ENCODE results near the gene INSL3. TPM values are rescaled to one million over a fixed set of nuclear protein-coding genes. Genes with fewer than 3 reads are reported as not detected.

Gene INSL3
- total RNA-seq, 2 donors from 2014 or later: not detected

DNA sequence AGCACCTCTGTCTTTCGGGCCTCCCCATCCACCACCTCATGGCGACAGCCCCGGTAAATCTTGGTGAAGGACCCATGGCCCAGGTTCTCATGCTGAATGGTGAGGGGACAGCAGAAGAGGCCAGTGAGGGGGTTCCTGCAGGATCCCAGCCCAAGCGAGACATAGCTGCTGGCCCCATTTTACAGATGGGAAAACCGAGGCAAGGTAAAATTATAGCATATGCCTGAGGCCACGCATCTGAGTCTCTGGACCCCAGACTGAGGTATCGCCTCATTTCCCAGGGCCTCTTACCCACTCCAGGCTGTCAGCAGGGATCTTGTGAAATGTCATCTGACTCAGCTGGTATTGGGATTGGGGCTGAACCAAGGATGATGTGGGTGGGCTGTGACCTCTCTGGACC, 16.7 kb upstream of the INSL3 start:
- no peak for DNase-seq (ENCODE audit: low spot score)
- Histone ChIP-seq H3K36me3 (no peaks in the 10 kb centered on the region), H3K27me3 (replicated peaks; ENCODE audit: insufficient read depth) (no peaks in the 10 kb centered on the region), H3K27ac (no peak overlapping the region), H3K4me3 (no peak overlapping the region), H3K9me3 (no peaks in the 10 kb centered on the region), H3K4me1 (ENCODE audit: control insufficient read depth in 1 of 2, low read depth in 2 of 2) (peaks cover 0 to 12% of the 10 kb centered on the region in 2 donors)
- TF ChIP-seq, protein P1, sequence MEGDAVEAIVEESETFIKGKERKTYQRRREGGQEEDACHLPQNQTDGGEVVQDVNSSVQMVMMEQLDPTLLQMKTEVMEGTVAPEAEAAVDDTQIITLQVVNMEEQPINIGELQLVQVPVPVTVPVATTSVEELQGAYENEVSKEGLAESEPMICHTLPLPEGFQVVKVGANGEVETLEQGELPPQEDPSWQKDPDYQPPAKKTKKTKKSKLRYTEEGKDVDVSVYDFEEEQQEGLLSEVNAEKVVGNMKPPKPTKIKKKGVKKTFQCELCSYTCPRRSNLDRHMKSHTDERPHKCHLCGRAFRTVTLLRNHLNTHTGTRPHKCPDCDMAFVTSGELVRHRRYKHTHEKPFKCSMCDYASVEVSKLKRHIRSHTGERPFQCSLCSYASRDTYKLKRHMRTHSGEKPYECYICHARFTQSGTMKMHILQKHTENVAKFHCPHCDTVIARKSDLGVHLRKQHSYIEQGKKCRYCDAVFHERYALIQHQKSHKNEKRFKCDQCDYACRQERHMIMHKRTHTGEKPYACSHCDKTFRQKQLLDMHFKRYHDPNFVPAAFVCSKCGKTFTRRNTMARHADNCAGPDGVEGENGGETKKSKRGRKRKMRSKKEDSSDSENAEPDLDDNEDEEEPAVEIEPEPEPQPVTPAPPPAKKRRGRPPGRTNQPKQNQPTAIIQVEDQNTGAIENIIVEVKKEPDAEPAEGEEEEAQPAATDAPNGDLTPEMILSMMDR (IDR thresholded peaks at IDR 0.05): no peak
- no peak for ATAC-seq (ENCODE audit: insufficient number of reproducible peaks, low FRiP score, low read depth)

DNA sequence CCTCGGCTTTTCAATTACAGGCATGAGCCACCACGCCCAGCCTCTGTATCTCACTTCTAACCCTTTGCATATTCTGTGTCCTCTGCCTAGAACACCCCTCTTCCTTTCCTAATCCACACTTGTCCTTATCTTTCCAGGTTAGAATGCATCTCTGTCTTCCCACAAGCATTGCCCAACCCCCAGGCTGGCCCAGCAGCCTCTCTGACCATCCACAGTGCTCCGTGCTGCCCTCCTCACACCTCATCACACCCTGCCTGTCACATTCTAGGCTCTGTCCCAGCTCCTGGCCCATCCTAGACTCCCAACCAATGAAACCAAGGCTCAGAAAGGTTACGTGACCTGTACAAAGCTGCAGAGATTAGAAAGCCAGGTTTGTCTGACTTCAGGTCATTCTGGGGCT, 15.2 kb upstream of the INSL3 start:
- H3K9me3 ChIP-seq: no peaks in the 10 kb centered on the region
- H3K27me3 ChIP-seq (replicated peaks; ENCODE audit: insufficient read depth): no peaks in the 10 kb centered on the region
- DNase-seq (ENCODE audit: low spot score) (no peak), ATAC-seq (ENCODE audit: insufficient number of reproducible peaks, low FRiP score, low read depth) (no peak)
- no peaks in the 10 kb centered on the region for H3K36me3 ChIP-seq
- peaks cover 0 to under 1% of the 10 kb centered on the region in 2 donors for H3K4me1 ChIP-seq (ENCODE audit: control insufficient read depth in 1 of 2, low read depth in 2 of 2)
- H3K27ac ChIP-seq: no peak overlapping the region
- TF ChIP-seq, protein P1 (IDR thresholded peaks at IDR 0.05): no peak
- H3K4me3 ChIP-seq: no peak overlapping the region

DNA sequence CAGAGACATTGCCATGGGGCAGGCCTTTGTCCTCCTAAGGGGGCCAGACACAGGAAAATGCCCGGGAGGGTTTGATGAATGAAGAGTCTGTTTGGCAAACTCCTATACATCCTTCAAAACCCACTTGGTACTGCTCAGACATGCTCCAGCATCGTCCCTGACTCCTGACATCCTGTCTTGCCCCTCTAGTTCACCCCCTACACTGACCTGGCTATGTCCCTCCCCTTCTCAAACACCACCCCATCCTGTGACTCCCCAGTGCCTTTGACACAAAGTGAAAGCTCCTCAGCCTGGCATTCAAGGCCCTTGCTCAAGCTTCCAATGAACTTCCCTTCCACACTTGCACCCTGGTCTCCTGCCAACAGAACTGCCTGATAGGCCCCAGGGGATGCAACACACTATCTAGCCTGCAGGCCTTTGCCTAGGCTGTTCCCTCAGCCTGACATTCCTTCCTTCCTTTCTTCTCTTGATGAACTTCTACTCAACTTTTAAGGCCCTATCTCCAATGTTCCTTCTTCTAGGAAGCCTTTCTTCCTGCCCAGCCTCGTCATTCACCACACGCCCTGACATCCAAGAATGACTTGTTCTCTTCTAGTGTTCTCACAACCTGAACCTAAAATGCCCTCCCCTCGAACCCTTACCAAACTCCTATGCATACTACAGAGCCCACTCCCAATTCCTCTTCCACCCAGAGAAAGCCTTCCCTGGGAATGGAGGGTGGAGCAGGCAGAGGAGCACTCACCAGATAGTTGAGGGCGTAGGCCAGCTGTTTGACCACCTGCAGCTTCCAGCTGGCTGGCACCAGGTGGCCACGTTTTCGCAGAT, 14.1 kb upstream of the INSL3 start:
- TF ChIP-seq, protein P1 (IDR thresholded peaks at IDR 0.05): no peak
- Histone ChIP-seq H3K36me3 (no peaks in the 10 kb centered on the region), H3K4me3 (no peak overlapping the region), H3K4me1 (ENCODE audit: control insufficient read depth in 1 of 2, low read depth in 2 of 2) (no peaks in the 10 kb centered on the region), H3K27me3 (replicated peaks; ENCODE audit: insufficient read depth) (no peaks in the 10 kb centered on the region), H3K27ac (no peak overlapping the region), H3K9me3 (no peaks in the 10 kb centered on the region)
- ATAC-seq (ENCODE audit: insufficient number of reproducible peaks, low FRiP score, low read depth): no peak
- no peak for DNase-seq (ENCODE audit: low spot score)

DNA sequence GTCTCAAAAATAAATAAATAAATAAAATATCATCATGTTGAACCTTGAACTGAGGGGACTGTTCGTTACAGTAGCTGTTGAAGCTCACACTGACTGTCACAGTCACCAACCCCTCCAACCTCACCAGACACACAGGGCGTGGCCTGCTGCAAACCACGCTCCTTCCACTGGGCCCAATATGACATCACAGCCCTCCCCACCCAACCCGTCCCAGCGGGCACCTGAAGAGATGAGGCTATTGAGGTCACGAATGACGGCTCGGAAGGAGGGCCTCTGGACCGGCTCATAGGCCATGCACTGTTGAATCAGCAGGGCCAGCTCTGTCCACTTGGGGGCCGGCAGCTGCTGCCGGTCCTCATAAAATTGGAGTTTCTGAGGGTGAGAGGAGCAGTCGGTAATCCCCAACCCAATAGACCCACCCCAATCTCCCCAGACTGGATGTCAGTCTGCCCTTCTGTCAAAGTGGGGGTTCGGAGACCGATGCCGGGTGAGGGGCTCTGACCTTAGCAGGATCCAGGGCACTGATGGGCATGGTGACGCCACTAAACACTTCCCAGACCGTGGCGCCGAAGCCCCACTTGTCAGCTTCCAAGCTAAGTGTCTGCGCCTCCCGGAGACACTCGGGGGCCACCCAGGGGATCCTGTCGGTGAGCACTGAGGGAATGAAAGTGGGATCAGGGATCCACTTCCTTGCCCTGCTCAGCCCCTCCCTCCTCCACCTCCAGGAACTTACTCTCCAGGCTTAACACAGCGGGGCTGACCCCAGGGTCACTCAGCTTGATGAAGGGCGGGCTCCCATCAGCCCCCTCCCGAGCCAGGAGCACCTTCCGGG, 13.2 kb upstream of the INSL3 start:
- no peaks in the 10 kb centered on the region for H3K9me3 ChIP-seq
- H3K27ac ChIP-seq: no peak overlapping the region
- H3K36me3 ChIP-seq: no peaks in the 10 kb centered on the region
- H3K27me3 ChIP-seq (replicated peaks; ENCODE audit: insufficient read depth): no peaks in the 10 kb centered on the region
- no peak overlapping the region for H3K4me3 ChIP-seq
- DNase-seq (ENCODE audit: low spot score) (no peak), ATAC-seq (ENCODE audit: insufficient number of reproducible peaks, low FRiP score, low read depth) (no peak)
- TF ChIP-seq, protein P1 (IDR thresholded peaks at IDR 0.05): no peak
- H3K4me1 ChIP-seq (ENCODE audit: control insufficient read depth in 1 of 2, low read depth in 2 of 2): no peaks in the 10 kb centered on the region

Data from thoracic aorta (tissue), 2 donors.